OCI-LY7 (cell line): ENCODE measurements around the gene RPS29.

ENCODE experiments used
- EZH2phosphoT487 ChIP-seq: fragments of 200-600 bp; sonication (generic); IDR thresholded peaks from 2 replicates; pipeline ENCODE4 v1.6.1; 2018; ENCODE audit warnings: low read depth, borderline replicate concordance, mild to moderate bottlenecking, mixed run types, antibody characterized with exemption, low read length, moderate library complexity, mixed read lengths
- TF ChIP-seq, protein P1 (sequence below): fragments of 200-600 bp; sonication (generic); conservative IDR thresholded peaks from 2 replicates; pipeline ENCODE4 v1.5.1; 2014; ENCODE audit warnings: mild to moderate bottlenecking, antibody characterized with exemption, low read length, moderate library complexity, mixed read lengths

DNA sequence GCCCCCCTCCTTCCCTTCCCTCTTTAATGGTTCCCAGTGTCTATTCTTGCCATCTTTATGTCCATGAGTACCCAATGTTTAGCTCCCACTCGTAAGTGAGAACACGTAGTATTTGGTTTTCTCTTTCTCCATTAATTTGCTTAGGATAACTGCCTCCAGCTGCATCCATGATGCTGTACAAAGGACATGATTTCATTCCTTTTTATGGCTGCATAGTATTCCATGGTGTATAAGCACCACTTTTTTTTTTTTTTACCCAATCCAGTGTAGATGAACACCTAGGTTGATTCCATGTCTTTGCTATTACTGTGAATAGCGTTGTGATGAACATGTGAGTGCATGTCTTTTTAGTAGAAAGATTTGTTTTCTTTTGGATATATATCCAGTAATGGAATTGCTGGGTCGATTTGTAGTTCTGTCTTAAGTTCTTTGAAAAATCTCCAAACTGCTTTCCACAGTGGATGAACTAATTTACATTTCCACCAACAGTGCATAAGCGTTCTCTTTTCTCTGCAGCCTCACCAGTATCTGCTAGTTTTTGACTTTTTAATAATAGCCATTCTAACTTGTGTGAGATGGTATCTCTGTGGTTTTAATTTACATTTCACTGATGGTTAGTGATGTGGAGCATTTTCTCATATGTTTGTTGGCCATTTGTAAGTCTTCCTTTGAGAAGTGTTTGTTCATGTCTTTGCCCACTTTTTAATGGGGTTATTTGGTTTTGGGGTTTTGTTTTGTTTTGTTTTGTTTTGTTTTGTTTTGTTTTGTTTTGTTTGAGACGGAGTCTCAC lies 26.0 kb downstream of the RPS29 start:
- TF ChIP-seq, protein P1, sequence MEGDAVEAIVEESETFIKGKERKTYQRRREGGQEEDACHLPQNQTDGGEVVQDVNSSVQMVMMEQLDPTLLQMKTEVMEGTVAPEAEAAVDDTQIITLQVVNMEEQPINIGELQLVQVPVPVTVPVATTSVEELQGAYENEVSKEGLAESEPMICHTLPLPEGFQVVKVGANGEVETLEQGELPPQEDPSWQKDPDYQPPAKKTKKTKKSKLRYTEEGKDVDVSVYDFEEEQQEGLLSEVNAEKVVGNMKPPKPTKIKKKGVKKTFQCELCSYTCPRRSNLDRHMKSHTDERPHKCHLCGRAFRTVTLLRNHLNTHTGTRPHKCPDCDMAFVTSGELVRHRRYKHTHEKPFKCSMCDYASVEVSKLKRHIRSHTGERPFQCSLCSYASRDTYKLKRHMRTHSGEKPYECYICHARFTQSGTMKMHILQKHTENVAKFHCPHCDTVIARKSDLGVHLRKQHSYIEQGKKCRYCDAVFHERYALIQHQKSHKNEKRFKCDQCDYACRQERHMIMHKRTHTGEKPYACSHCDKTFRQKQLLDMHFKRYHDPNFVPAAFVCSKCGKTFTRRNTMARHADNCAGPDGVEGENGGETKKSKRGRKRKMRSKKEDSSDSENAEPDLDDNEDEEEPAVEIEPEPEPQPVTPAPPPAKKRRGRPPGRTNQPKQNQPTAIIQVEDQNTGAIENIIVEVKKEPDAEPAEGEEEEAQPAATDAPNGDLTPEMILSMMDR: no peak
- no peak for TF ChIP-seq EZH2phosphoT487
